NCI-H2171 treated with DMSO at 0.1 percent for 48 hours (cell line): Measurements from ENCODE around the gene SHTN1.

Experiments used
- DNase-seq: peaks from one replicate; lab custom pipeline; 2025; lab: John Stamatoyannopoulos, UW

SHTN1 gene

DNA sequence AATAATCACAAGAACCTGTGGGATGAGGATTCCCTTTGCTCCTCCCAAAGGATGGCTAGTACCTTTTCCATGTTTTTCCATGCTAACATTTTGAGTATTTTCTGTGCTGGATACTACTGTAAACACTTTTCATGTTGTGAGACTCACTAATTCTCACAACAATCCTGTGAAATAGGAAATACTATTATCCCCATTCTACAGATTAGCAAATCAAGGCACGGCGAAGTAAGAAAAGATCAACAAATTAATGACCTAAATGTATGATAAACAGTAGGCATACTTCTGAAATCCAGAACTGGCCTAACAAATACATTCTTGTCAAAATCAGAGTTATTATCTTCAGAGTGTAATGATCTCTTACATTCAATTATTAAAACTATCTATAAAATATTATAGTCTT, 86.4 kb downstream of the SHTN1 start:
- DNase-seq = no peak

GRCh38 chr10:116917481-116917880, 87.5 kb downstream of the SHTN1 start:
- no peak for DNase-seq

DNA sequence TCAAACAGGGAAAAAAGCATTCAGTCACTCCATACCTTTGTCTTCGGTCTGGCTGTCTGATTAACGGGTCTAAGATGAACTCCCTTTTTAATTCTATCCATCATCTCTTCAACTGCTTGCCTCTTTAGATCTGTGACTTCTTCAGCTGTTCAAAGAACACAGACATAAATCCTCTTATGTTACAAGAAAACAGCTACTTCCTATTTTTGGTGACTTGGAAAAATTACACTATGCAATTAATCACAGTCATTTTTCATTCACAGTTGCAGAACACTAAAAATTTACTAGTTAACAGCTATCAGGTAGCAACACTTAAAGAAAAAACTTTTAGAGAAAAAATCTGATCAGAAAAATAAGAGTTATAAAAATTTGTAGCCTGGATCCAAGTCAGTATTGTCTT, 89.6 kb downstream of the SHTN1 start:
- DNase-seq = no peak

DNA sequence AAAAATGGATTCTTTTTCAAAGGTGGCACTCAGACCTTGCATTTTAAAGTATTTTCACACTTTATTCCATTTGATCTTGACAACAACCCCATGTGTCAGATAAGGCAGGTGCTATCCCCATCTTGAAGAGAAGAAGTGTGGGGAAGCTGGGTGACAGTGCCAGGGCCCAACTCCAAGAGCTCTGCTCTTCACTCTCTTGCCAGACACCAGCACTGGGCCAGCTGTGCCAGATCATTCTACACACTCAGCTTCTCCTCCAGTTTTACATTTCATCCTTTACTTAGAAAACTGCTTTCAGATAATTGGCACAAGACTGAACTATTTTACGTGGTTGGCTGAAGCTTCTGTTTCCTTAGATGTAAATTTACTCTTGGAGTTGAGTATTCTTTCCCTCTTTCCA, 91.3 kb downstream of the SHTN1 start:
- DNase-seq = no peak

- DNase-seq = no peak
Observed at GRCh38 chr10:116912162-116912561, 92.8 kb downstream of the SHTN1 start.

- no peak for DNase-seq
Observed at GRCh38 chr10:116910910-116911309, 94.1 kb downstream of the SHTN1 start.

DNA sequence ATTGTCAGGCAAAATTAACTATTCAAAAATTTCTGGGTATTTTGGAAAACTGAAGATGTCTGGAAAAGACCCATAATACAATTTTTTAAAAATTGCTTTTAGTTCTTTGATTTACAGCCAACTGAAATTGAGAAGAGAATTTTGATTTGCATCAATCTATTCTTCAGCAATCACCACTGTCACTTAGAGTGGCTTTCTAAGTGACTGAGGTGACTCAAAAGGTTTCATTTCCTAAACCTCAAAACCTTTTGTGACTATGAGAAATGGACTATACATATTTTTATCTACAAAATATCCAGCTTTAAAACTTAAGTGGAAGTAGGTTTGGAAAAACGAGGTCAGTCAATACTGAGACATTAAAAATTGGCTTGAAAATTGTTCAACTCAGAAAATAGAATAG, 95.7 kb downstream of the SHTN1 start:
- DNase-seq = no peak

GRCh38 chr10:116907245-116907987, 97.6 kb downstream of the SHTN1 start:
- DNase-seq = no peak

GRCh38 chr10:116905845-116906210, 99.2 kb downstream of the SHTN1 start:
- no peak for DNase-seq

- DNase-seq = no peak
Observed at GRCh38 chr10:116899626-116900025, 105.4 kb downstream of the SHTN1 start.

DNA sequence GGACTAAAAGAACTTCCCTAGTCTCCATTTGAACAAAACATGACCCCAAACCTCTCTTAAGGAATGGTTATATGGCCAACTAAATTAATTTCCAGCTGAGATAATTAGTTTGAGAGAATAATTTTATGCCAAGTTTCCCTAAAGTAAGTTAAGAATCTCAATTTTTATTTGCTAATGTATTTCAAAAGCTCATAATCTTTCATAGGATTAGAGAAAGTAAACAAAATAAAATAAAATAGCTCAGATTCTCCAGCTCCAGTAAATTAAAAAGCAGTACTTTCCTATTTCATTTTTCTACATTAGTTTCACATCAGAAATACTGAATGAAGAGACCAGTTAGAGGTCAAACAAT, 111.3 kb downstream of the SHTN1 start:
- DNase-seq = no peak

- DNase-seq = peak; percentile 39
Observed at GRCh38 chr10:116892907-116893685, 111.9 kb downstream of the SHTN1 start.

DNA sequence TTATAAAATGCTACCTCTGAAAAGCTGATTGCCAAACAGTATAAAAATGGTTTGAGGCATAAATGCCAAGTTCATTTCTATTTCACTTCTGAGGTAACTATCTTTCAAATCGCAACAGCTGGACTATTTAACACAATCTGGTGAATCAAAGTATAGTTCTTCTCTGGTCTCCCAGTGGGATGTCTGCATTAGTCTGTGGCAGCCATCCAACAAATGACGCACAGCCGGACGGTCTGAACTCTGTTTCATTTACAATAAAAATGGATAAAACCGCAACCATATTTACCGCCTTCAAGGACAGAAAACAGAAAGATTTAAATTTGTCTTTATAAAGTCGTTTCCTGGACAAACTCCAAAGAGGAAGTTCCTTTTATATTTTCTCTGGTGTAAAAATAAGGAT, 113.8 kb downstream of the SHTN1 start:
- peak; percentile 72 for DNase-seq

- DNase-seq = no peak
Observed at GRCh38 chr10:116889066-116889465, 115.9 kb downstream of the SHTN1 start.

DNA sequence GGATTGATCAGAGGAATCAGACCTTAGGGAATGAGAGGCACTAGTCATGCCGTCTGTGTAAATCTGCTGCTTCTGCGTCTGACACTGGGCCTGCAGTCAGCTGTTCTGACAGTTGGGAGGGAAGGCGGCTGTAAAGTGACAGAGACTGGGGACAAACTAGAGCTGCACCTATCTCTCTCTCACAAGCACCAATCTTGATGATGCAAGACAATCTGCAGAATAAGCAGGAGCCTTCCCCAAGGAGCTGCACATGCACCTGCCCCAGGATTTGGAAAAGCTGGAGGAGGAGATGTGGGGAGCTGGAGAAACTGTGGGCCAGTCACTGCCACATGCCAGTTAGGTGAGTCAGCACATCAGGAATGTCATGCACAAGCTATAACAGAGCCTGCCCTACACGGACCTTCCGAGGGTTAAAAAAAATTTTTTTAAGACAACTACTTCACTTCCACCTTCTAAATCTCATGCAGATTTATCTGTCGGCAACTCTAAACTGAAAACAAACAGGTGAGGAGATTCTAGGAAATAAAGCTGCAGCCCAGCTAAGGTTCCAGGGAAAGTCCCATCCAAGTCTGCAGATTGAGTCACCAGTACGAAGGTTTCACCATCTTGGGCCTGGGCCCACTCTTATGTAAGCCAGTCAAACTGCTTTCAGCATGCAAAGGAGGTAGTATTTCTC, 116.5 kb downstream of the SHTN1 start:
- peak; percentile 40 for DNase-seq

GRCh38 chr10:116886772-116887171, 118.2 kb downstream of the SHTN1 start:
- DNase-seq = peak; percentile 41

DNA sequence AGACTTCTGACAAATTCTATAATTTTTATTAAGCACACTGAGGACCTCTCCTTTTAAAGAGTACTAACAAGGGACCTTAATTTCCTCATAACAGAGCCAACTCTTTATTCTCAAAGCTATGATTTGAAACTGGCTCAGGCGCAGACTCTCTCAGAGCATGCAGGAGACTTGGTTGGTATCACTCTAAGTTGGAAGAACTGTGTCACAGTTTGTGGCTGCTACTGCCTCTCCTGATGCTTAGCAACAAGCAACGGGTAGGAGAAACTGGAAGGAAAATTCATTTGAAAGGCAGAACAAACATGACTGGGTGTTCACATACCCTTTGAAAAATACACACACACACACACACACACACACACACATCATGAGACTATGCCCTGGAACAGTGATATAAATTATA, 122.3 kb downstream of the SHTN1 start:
- no peak for DNase-seq

GRCh38 chr10:116880716-116881482, 124.1 kb downstream of the SHTN1 start:
- DNase-seq = no peak

DNA sequence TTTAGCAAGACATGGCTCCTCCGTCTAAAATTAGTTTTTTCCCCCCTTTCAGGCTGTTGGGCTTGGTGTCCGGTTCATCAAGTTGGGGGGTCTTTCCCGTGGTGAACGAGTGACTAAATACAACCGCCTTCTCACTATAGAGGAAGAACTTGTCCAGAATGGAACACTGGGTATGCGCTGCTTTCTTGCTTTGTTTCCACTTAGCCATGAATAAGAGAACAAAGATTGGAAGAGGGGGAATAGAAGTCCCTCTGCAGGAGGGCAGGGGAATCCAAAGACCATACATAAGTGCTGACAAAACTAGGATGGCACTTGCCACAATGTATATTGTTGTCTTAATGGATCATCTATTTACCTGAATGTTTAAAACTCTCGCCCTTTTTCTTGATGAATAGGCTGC, 125.2 kb downstream of the SHTN1 start:
- no peak for DNase-seq

DNA sequence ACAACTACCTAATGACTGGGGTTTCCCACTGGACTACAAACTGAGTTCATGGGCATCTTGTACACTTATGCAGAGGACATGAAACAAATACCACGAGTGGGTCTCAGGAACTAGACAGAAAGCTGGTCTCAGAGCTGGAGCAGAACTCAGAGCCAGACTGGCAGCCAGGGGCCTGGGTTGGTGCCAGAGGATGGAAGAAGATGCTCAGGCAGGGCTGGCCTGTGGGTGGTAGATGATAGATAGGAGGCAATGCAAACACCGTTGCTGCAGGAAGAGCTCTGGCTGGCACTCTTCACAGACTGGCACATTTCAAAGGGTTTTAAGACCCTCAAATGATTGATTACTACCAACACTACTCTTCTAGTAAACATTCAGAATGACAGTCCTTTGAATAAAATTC, 126.9 kb downstream of the SHTN1 start:
- peak; percentile 3 for DNase-seq

- DNase-seq = no peak
Observed at GRCh38 chr10:116877391-116877790, 127.6 kb downstream of the SHTN1 start.

- no peak for DNase-seq
Observed at GRCh38 chr10:116875897-116876296, 129.1 kb downstream of the SHTN1 start.
